GM13977 (cell line): ENCODE results near the gene CREB3L2.

ENCODE experiments used
- DNase-seq: peaks from one replicate; pipeline ENCODE4 v3.0.0; 2012; ENCODE audit warnings: low spot score
- in situ Hi-C: fragments of 300-500 bp; cut with MboI; formaldehyde crosslinking; loops from one replicate; pipeline ENCODE4 v1.12.0; 2022; ENCODE audit warnings: low sequenced_read_pairs, low pct_unique_long_range_greater_than_20kb, mixed read lengths, inconsistent platforms; ENCODE audit not compliant: unreplicated experiment
- TF ChIP-seq, protein P1 (sequence below): IDR thresholded peaks from 2 replicates; pipeline ENCODE4 v1.5.1; 2012; ENCODE audit warnings: mild to moderate bottlenecking, control low read depth; ENCODE audit not compliant: insufficient read depth; ENCODE audit errors: extremely low read depth, missing control alignments

The CREB3L2 gene

GRCh38 chr7:137877027-137877675 lies 124.7 kb downstream of the CREB3L2 start:
- no peak for DNase-seq
- in situ Hi-C loops: no loop called here
- TF ChIP-seq, protein P1, sequence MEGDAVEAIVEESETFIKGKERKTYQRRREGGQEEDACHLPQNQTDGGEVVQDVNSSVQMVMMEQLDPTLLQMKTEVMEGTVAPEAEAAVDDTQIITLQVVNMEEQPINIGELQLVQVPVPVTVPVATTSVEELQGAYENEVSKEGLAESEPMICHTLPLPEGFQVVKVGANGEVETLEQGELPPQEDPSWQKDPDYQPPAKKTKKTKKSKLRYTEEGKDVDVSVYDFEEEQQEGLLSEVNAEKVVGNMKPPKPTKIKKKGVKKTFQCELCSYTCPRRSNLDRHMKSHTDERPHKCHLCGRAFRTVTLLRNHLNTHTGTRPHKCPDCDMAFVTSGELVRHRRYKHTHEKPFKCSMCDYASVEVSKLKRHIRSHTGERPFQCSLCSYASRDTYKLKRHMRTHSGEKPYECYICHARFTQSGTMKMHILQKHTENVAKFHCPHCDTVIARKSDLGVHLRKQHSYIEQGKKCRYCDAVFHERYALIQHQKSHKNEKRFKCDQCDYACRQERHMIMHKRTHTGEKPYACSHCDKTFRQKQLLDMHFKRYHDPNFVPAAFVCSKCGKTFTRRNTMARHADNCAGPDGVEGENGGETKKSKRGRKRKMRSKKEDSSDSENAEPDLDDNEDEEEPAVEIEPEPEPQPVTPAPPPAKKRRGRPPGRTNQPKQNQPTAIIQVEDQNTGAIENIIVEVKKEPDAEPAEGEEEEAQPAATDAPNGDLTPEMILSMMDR: no peak

DNA sequence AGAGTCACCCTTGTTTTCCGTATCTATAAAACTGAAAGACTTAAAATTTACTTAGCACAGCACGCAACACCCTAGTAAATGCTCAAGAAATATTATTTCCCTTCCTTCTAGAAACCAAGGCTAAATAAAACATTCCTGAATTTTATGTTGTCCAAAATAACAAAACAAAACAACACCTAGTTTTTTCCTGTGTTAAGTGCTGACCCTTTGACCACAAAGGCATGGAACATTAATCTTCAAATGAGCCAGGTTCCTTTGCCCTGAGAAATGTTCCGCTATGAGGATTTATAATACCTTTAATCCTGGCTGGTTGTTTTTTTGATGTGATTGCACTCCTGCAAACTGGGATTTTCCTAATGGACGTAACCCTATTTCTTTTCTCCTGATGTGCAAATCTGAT lies 126.1 kb downstream of the CREB3L2 start:
- DNase-seq: no peak
- TF ChIP-seq, protein P1: no peak

DNA sequence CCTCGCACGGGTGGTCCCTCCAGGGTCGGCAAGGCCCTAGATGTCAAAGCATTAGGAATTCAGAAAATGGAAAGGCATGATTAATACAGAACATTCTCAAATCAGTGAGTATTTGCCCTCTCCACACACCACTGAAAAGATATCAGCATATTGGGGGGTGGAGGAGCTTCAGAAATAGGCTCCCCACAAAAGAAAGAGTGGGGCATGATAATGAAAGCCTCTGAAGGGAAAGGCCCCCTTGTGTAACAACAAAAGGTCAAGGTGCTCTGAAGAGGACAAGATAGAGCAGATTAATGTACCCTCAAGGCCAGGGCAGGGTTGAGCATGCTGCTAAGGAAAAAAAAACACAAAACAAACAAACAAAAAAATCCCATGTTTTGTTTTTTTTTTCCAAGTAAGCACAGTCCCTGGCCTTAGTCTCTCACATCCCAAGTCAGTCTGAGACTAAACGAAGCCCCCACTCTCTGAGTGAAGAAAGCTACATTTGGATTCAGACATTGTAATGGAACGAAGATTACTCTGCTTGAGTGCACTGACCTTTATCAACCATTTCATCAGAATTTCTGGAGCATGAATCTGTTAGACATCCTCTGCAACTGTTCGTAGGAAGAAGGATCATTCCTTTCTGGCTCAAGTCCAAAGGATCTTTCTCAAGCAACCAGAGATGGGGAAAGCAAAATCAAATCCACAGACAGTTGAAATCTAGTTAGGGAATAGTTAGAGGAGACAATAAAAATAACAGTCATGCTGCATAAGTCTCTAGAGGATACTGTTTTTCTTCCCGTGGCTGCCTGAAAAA lies 127.7 kb downstream of the CREB3L2 start:
- TF ChIP-seq, protein P1: no peak
- in situ Hi-C loops: no loop called here
- no peak for DNase-seq

More for the DNA sequence above, 126.1 kb downstream of the CREB3L2 start:
- in situ Hi-C loops: no loop called here

- TF ChIP-seq, protein P1: no peak
- in situ Hi-C loops: no loop called here
- DNase-seq: no peak
Observed at GRCh38 chr7:137873524-137873923, 128.4 kb downstream of the CREB3L2 start.

DNA sequence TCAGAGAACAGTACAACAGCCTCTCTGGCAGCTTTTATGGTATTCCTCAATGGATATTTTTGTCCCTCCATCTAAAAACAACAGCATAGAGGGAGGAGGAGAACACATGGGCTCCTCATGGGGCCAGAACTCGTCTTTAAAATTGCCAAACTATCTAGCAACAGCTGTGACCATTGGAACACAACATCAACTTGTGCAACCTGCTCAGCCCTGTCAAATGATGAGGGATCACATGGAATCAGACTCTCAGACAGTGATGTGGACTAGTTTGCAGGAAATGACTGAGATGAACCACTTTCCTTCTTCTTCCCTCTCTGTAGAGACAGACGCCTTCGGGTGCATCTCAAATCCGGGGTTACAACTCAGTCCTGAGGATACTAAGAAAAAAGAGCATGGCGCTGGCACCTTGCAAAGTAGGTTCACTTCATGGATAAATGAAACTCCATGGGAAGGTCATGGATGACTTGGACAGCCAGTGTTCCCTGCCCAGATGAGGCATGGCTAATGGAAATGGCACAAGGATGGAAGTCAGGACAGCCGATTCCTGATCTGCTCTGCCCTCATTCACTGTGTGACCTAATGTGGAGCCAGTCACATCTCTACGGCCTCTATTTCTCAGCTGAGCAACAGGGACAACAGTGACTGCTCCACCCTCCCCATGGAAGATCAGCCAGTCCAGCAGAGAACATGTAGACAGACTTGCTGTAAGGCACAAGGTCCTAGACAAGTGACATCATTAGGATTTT lies 130.5 kb downstream of the CREB3L2 start:
- TF ChIP-seq, protein P1: no peak
- in situ Hi-C loops: no loop called here
- DNase-seq: no peak

- TF ChIP-seq, protein P1: no peak
- no peak for DNase-seq
- in situ Hi-C loops: no loop called here
Observed at GRCh38 chr7:137870684-137871083, 131.2 kb downstream of the CREB3L2 start.
